ENCODE measurements around the gene EYS.

- TF ChIP-seq POLR2A (IDR thresholded peaks at IDR 0.05) = no peak
- no peak for TF ChIP-seq CTCF (IDR thresholded peaks at IDR 0.05)
These were observed 737.9 kb downstream of the EYS start for GRCh38 chr6:64969139-64969538.

All from breast epithelium (tissue), 3 donors.